ENCODE measurements around the gene KLK5. TPM values are rescaled to one million over a fixed set of nuclear protein-coding genes. Genes with fewer than 3 reads are reported as not detected.

The KLK5 gene
- polyA plus RNA-seq, 2 of the 4 experiments (the other 2 are of a cell fraction) = not detected

- TF ChIP-seq BCL3 (IDR thresholded peaks at IDR 0.05) (no peak), ELK1 (IDR thresholded peaks at IDR 0.05; ENCODE audit: low read depth, low read length) (no peak), CEBPB (IDR thresholded peaks at IDR 0.05) (no peak), MAFK (IDR thresholded peaks at IDR 0.05; ENCODE audit: partially characterized antibody) (no peak), ZFP36 (IDR thresholded peaks at IDR 0.05; ENCODE audit: borderline replicate concordance, partially characterized antibody) (no peak), KDM1A (IDR thresholded peaks at IDR 0.05; ENCODE audit: low read depth) (no peak)
Observed at GRCh38 chr19:50979758-50980157, 26.9 kb upstream of the KLK5 start (continued).

- no peak overlapping the region for H3K4me2 ChIP-seq
- DNase-seq (ENCODE audit: low read depth in 1 of 2, low spot score in 1 of 2) = no peak
- no peak for FAIRE-seq
Observed at GRCh38 chr19:50978772-50979390, 26.0 kb upstream of the KLK5 start.

More at GRCh38 chr19:50978772-50979390, 26.0 kb upstream of the KLK5 start:
- TF ChIP-seq ZC3H11A (IDR thresholded peaks at IDR 0.05) = no peak
- no peak for TF ChIP-seq TP53 (CRISPR knock-in tag; IDR thresholded peaks at IDR 0.05)
- no peak for TF ChIP-seq CBX8 (IDR thresholded peaks at IDR 0.05)
- no peak for TF ChIP-seq RARB (CRISPR knock-in tag; IDR thresholded peaks at IDR 0.05)
- no peak for TF ChIP-seq REST (IDR thresholded peaks at IDR 0.05)
- no peak for TF ChIP-seq RCOR1 (IDR thresholded peaks at IDR 0.05; ENCODE audit: low read depth, low read length)
- TF ChIP-seq NFE2L2 (conservative IDR thresholded peaks at IDR 0.05; ENCODE audit: low read length) = no peak
- no peak for TF ChIP-seq MAFK (IDR thresholded peaks at IDR 0.05; ENCODE audit: partially characterized antibody)
- TF ChIP-seq ELK1 (IDR thresholded peaks at IDR 0.05; ENCODE audit: low read depth, low read length) = no peak
- TF ChIP-seq CBX2 (IDR thresholded peaks at IDR 0.05; ENCODE audit: borderline replicate concordance, low read depth) = no peak
- TF ChIP-seq KDM1A (IDR thresholded peaks at IDR 0.05; ENCODE audit: low read depth) = no peak
- no peak for TF ChIP-seq POLR2A (IDR thresholded peaks at IDR 0.05; ENCODE audit: low read length)
- TF ChIP-seq ESRRA (IDR thresholded peaks at IDR 0.05; ENCODE audit: borderline replicate concordance, low read length) = no peak
- no peak for TF ChIP-seq HES2 (IDR thresholded peaks at IDR 0.05)
- no peak for TF ChIP-seq MAZ (IDR thresholded peaks at IDR 0.05; ENCODE audit: borderline replicate concordance, low read depth, low read length)
- no peak for TF ChIP-seq FOSB (CRISPR knock-in tag; IDR thresholded peaks at IDR 0.05)
- TF ChIP-seq FOXS1 (CRISPR knock-in tag; IDR thresholded peaks at IDR 0.05) = no peak
- no peak for TF ChIP-seq PBX3 (IDR thresholded peaks at IDR 0.05)
- no peak for TF ChIP-seq NR3C1 (IDR thresholded peaks at IDR 0.05)
- TF ChIP-seq MAX (IDR thresholded peaks at IDR 0.05) = no peak
- H3K9me3 ChIP-seq = no peaks in the 10 kb centered on the region
- H3K4me1 ChIP-seq = peaks cover 16% of the 10 kb centered on the region; the same call in 2 of the 3 replicates
- CTCF ChIA-PET = interaction anchor here (1.6 to 1.9 kb wide), 3 partner anchors 31 to 42 kb away, joined by 4 to 6 read pairs (median 5); a partner anchor contains a TSS
- 53% methylated on average over 5 of the region's 5 CpGs for WGBS (ENCODE audit: missing lambda C conversion rate)
- H3K27ac ChIP-seq = no peak overlapping the region; a peak in 1 of 6 replicates
- 0 out of 6 replicates have a peak, but pooled peaks of 1 of the 2 experiments have one; percentile 27 for ATAC-seq
- no peak overlapping the region for H3K4me3 ChIP-seq
- POLR2A ChIA-PET = no interaction called here
